GM12874 (cell line): ENCODE data around the gene MATN1.

Source experiments
- TF ChIP-seq, protein P1 (sequence below): IDR thresholded peaks from 2 replicates; pipeline ENCODE4 v1.5.1; 2011; ENCODE audit warnings: low read depth, mild to moderate bottlenecking, control low read depth, low read length, moderate library complexity; ENCODE audit not compliant: insufficient read depth

Gene MATN1

DNA sequence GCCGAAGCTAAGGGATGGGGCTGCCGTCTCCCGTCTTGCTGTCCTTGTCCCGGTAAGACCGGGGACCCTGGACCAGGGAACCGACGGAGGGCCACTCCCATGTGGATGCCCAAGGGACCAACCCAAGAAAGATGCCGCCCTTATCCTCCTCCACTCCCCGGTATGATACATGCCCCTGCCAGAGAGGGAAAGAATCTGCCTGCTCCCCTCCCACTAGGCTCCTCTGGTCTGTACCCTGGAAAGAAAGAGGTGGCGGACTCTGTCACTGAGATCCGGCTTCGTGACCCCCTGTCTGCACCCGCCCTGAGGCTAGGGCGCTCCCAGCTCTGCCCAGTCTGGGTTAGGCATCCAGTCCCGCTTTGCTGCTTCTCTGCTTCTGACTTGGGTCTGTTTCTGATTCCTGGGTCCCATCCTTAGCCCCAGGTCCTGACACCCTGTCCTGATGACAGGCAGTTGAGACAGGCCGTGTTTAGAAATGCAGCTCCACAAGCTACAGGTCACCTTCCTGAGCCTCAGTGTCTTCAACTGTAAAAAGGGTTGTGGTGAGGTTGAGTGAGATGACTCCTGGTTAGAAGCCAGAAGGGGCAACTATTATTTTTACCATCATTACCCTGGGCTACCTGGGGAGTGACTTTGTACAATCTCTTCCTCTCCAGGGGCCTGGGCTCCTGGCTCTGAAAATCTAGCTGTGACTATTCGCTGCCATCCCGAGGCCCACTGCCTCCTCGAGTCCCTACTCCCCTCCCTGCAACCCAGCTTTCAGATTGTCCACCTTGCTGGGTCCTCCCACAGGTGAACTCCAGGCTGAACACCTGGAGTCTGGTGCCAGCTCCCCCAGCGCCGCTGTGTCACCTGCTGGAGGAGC lies 3.7 kb downstream of the MATN1 start:
- TF ChIP-seq, protein P1, sequence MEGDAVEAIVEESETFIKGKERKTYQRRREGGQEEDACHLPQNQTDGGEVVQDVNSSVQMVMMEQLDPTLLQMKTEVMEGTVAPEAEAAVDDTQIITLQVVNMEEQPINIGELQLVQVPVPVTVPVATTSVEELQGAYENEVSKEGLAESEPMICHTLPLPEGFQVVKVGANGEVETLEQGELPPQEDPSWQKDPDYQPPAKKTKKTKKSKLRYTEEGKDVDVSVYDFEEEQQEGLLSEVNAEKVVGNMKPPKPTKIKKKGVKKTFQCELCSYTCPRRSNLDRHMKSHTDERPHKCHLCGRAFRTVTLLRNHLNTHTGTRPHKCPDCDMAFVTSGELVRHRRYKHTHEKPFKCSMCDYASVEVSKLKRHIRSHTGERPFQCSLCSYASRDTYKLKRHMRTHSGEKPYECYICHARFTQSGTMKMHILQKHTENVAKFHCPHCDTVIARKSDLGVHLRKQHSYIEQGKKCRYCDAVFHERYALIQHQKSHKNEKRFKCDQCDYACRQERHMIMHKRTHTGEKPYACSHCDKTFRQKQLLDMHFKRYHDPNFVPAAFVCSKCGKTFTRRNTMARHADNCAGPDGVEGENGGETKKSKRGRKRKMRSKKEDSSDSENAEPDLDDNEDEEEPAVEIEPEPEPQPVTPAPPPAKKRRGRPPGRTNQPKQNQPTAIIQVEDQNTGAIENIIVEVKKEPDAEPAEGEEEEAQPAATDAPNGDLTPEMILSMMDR, result no peak

DNA sequence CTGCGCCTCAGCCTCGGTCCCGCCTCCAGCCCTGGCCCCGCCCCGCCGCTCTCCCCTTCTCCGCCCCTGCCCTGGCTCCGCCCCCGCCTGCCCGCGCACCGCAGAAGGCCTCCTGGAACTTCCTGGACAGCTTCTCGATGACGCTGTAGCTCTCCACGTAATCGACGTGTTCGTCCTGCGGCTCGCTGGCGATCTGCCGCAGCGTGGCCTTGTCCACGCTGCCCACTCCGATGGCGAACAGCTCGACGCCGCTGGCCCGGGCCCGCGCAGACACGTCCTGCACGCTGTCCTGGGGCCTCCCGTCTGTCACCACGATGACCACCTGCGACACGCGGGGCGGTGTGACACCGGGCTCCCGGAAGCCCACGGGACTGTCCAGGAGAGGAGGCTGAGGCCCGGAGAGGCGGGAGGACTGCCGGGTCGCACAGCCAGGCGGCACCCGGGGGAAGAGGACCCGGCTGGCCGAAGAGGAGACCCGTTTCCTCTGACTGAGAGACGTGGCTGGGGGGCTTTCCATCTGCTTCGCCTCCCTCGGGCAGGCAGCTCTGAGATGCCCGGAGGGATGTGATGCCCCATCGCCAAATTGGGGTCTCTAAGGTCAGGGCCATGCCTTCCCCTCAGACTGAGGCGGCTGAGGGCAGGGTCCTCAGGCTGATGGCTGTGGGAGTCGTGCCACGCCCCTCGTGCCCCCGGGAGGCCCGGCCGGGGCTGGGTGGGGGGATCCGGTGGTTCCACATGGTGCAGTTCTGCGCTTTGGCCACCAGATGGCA lies 4.6 kb downstream of the MATN1 start:
- TF ChIP-seq, protein P1, result peak; percentile 91

DNA sequence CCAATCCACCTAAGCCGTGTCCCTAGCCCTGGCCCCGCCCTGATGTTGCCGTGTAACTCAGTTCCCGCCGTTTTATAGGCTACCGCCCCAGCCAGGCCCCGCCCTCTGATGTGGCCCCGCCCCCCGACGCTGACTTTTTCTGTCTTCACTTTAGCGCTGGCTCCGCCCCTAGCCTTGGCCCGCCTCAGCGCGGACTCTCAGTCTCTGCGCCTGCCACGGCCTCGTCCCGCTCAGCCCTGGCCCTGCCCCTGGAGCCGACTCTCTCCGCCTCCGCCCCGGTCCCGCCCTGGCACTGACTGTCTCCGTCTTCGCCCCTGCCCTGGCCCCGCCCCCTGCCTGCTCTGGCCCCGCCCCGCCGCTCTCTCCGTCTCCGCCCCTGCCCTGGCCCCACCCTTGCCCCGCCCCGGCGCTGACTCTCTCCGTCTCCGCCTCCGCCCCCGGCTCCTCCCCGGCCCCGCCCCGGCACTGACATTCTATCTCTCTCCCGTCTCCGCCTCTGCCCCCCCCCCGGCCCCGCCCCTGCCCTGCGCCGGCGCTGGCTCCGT lies 5.2 kb downstream of the MATN1 start:
- TF ChIP-seq, protein P1, result no peak

DNA sequence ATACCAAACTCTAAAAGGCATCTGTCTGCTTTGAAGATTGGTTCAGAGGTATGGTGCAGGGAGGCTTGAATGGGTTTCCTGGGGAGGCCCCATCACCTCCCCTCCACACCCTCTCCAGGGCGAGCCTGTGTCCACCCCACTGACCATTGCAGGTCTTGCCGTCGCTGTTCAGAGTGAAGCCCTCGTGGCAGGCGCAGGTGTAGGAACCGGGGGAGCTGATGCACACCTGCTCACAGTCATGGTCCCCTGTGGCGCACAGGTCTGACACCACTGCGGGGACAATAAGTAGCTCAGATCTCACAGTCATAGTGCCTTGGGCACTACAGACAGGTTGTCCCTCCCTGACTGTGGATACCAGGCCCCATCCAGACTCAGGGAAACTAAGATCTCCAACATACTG lies 6.7 kb downstream of the MATN1 start:
- TF ChIP-seq, protein P1, result no peak

DNA sequence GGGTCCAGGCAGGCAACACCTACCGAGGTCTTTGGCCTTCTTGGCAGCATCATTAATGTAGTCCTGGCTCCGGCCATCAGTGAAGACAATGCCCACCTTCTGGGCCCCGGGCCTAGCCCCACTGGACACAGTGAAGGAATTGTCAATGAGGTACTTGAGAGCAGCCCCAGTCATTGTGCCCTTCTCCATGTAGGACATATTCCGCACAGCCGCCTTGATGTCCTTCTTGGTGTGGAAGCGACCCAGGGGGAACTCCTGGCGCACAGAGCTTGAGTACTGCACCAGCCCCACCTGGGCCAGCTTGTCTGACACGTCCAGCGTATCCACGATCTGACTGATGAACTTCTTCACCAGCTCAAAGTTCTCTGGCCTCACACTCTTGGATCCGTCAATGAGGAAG lies 7.5 kb downstream of the MATN1 start:
- TF ChIP-seq, protein P1, result no peak

DNA sequence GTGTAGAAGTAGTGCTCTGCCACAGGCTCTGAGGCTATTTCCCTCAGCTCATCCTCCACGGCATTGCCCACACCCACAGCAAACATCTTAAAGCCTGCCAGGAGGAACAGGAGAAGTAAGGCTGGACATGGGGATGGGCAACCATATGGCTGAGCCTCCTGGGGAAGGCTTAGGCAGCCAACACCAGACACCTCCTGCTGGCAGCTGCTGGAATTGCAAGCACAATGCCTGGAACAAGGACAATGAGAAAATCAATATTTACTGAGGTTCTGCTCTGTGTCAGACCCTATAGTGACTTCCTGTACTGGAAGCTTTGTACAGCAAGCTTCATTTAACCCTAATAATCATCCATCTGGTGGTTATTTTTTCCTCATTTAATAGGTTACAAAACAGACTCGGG lies 8.2 kb downstream of the MATN1 start:
- TF ChIP-seq, protein P1, result peak; percentile 59

DNA sequence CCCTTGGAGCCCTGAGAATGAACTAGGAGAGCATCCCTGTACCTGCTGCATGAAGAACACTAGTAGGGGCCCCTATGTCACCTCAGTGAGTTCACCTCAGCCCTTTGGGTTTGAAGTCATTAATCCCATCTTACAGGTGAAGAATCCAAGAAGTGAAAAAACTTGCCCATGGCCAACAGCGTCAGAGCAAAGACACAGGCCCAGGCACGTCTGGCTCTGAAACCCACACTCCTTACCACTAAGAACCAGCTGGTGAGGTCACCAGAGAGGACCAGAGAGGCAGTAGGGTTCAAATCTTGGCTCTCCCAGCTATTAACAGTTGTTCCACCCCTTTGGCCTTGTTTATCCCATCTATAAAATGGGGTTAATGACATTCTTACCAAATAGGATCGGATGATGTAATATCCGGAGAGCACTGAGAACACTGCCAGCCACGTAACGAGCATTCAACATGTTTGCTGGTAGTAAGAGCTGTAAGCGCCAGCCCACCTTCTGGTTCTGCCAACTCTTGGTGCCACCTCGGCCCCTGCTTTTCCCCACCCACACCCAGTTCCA lies 8.8 kb downstream of the MATN1 start:
- TF ChIP-seq, protein P1, result no peak
